HCT116 (cell line): ENCODE measurements around the gene SSU72. TPM values are rescaled to one million over a fixed set of nuclear protein-coding genes. Genes with fewer than 3 reads are reported as not detected.
A peak's percentile ranks its signal among the peaks of the same experiment; 100 is the strongest.

Experiments
- ATAC-seq: fragments of 200-7000 bp; cut with Tn5 transposase; 2 replicates; pipeline ENCODE4 v1.9.1; 2020; ENCODE audit warnings: mild to moderate bottlenecking, moderate library complexity
- BruUV-seq: library from RNA; stranded (reverse); fragments of 400-500 nt; replicated peaks from 2 replicates; lab custom pipeline; 2021; lab: Mats Ljungman, UMichigan
- CTCF ChIA-PET: fragments of 300-600 bp; sonication (Branson Sonifier 250); formaldehyde crosslinking; loops from one replicate; lab custom pipeline; 2021; ENCODE audit warnings: antibody characterized with exemption; lab: Charles Lee
- POLR2A ChIA-PET: fragments of 300-600, 350-600 bp; sonication (Branson Sonifier 250); formaldehyde crosslinking; loops from one replicate; lab custom pipeline; 2021; ENCODE audit warnings: antibody characterized with exemption; lab: Charles Lee
- RAD21 ChIA-PET, 2 experiments: fragments of 300-600 bp; sonication (Branson Sonifier 250); formaldehyde crosslinking; loops; one replicate each; lab custom pipeline; 2023; ENCODE audit warnings: low total read pairs in 2 of 2; ENCODE audit not compliant: uncharacterized antibody in 2 of 2, unreplicated experiment in 2 of 2, low non-redundant PET in 1 of 2; lab: Charles Lee
- DNase-seq: peaks from one replicate; pipeline ENCODE4 v3.0.0-alpha.2; 2010; ENCODE audit warnings: low read depth, low spot score
- H2AFZ ChIP-seq: fragments of 200-600 bp; shearing (Covaris generic), sonication (generic); 2 replicates; pipeline ENCODE4 v1.6.1; 2017; ENCODE audit warnings: low read depth, mixed run types, mixed read lengths, antibody characterized with exemption, low read length; ENCODE audit not compliant: poor library complexity, severe bottlenecking
- H3K27ac ChIP-seq: 2 replicates; pipeline ENCODE4 v1.5.1; 2012; ENCODE audit warnings: low read depth, low read length
- H3K27me3 ChIP-seq: fragments of 200-600 bp; sonication (generic); 2 replicates; pipeline ENCODE4 v1.6.1; 2016; ENCODE audit warnings: mixed run types, low read length, mixed read lengths; ENCODE audit not compliant: insufficient read depth
- H3K36me3 ChIP-seq, 2 experiments: fragments of 200-500 bp in 1 of 2; fragments of 200-600 bp in 1 of 2; sonication (Bioruptor generic) in 1 of 2; sonication (generic) in 1 of 2; 2 replicates each; pipeline versions ENCODE4 v1.5.1 to v1.6.1; 2014 to 2016; ENCODE audit warnings: low read length in 2 of 2, inconsistent platforms in 1 of 2, mixed read lengths in 1 of 2, mixed run types in 1 of 2; ENCODE audit not compliant: insufficient read depth in 2 of 2, control insufficient read depth in 1 of 2
- H3K4me1 ChIP-seq, 2 experiments: fragments of 200-600 bp in 1 of 2; sonication (generic) in 1 of 2; 2 replicates each; pipeline versions ENCODE4 v1.5.1 to v1.6.1; 2012 to 2017; ENCODE audit warnings: low read length in 2 of 2, inconsistent platforms in 1 of 2, mild to moderate bottlenecking in 1 of 2, mixed read lengths in 1 of 2, mixed run types in 1 of 2, moderate library complexity in 1 of 2; ENCODE audit not compliant: insufficient read depth in 2 of 2, control insufficient read depth in 1 of 2
- H3K4me2 ChIP-seq: fragments of 200-600 bp; sonication (generic); 2 replicates; pipeline ENCODE4 v1.6.1; 2017; ENCODE audit warnings: mixed run types, low read length, mixed read lengths
- H3K4me3 ChIP-seq, 2 experiments: fragments of 200-600 bp in 1 of 2; sonication (generic) in 1 of 2; replicated peaks in 1 of 2; 2 replicates each; pipeline ENCODE4 v1.5.1; 2011 to 2016; ENCODE audit warnings: low read length in 2 of 2, control low read depth in 1 of 2, low read depth in 1 of 2, mild to moderate bottlenecking in 1 of 2, mixed read lengths in 1 of 2, mixed run types in 1 of 2
- H3K79me2 ChIP-seq: fragments of 200-600 bp; sonication (generic); 2 replicates; pipeline ENCODE4 v1.6.1; 2017; ENCODE audit warnings: mild to moderate bottlenecking, mixed run types, low read length, moderate library complexity, mixed read lengths; ENCODE audit not compliant: insufficient read depth
- H3K9ac ChIP-seq: fragments of 200-600 bp; sonication (generic); 2 replicates; pipeline ENCODE4 v1.6.1; 2016; ENCODE audit warnings: low read length, mixed read lengths
- H3K9me2 ChIP-seq: fragments of 200-600 bp; sonication (generic), shearing (Covaris generic); 2 replicates; pipeline ENCODE4 v1.6.1; 2017; ENCODE audit warnings: mixed run types, mild to moderate bottlenecking, moderate library complexity; ENCODE audit not compliant: insufficient read depth
- H3K9me3 ChIP-seq, 2 experiments: fragments of 200-500 bp in 1 of 2; fragments of 200-600 bp in 1 of 2; sonication (Bioruptor generic) in 1 of 2; sonication (generic) in 1 of 2; 2 replicates each; pipeline ENCODE4 v1.6.1; 2014 to 2017; ENCODE audit warnings: low read length in 2 of 2, mixed read lengths in 2 of 2, inconsistent platforms in 1 of 2, low read depth in 1 of 2, mild to moderate bottlenecking in 1 of 2, mixed run types in 1 of 2, moderate library complexity in 1 of 2; ENCODE audit not compliant: control insufficient read depth in 1 of 2, insufficient read depth in 1 of 2
- H4K20me1 ChIP-seq: fragments of 200-600 bp; sonication (generic), shearing (Covaris generic); 2 replicates; pipeline ENCODE4 v1.6.1; 2017; ENCODE audit warnings: mixed run types, mild to moderate bottlenecking, moderate library complexity; ENCODE audit not compliant: insufficient read depth
- CEBPB ChIP-seq: IDR thresholded peaks from 2 replicates; pipeline ENCODE4 v1.6.1; 2012; ENCODE audit warnings: low read depth
- EZH2 ChIP-seq: fragments of 200-600 bp; sonication (generic); IDR thresholded peaks from 2 replicates; pipeline ENCODE4 v1.6.1; 2017; ENCODE audit warnings: antibody characterized with exemption, mixed run types
- EZH2phosphoT487 ChIP-seq: fragments of 200-600 bp; IDR thresholded peaks from 2 replicates; pipeline ENCODE4 v1.6.1; 2018; ENCODE audit warnings: antibody characterized with exemption, borderline replicate concordance
- POLR2AphosphoS5 ChIP-seq: IDR thresholded peaks from 2 replicates; pipeline ENCODE4 v1.6.1; 2011; ENCODE audit warnings: mild to moderate bottlenecking, low read depth, low read length, moderate library complexity
- SP1 ChIP-seq: IDR thresholded peaks from 2 replicates; pipeline ENCODE4 v1.6.1; 2012; ENCODE audit warnings: low read depth
- YY1 ChIP-seq: IDR thresholded peaks from 2 replicates; pipeline ENCODE4 v1.6.1; 2011; ENCODE audit warnings: low read length, low read depth, moderate library complexity, mild to moderate bottlenecking; ENCODE audit not compliant: insufficient replicate concordance; ENCODE audit errors: extremely low read depth
- ZFX ChIP-seq: fragments of 450-650 bp; IDR thresholded peaks from 2 replicates; pipeline ENCODE4 v1.6.1; 2017
- intact Hi-C: fragments of 100-400 bp; cut with micrococcal nuclease; formaldehyde crosslinking; loops from 2 replicates; pipeline ENCODE4 v1.10.0; 2022
- total RNA-seq: library from RNA; stranded (reverse); gene quantifications from one replicate; pipeline ENCODE4 v1.2.1, GENCODE V29; 2021; ENCODE audit not compliant: unreplicated experiment
- TF ChIP-seq, protein P1 (sequence below): IDR thresholded peaks from 2 replicates; pipeline ENCODE4 v1.6.1; 2011; ENCODE audit warnings: mild to moderate bottlenecking, low read length, moderate library complexity; ENCODE audit not compliant: insufficient replicate concordance; ENCODE audit errors: extremely low read depth
- TF ChIP-seq, protein P2 (sequence below): IDR thresholded peaks from 2 replicates; pipeline ENCODE4 v1.6.1; 2012
- TF ChIP-seq, protein P3 (sequence below): IDR thresholded peaks from 2 replicates; pipeline ENCODE4 v1.6.1; 2012

The SSU72 gene
- total RNA-seq, 1 experiment from 2014 or later, result 134 TPM

DNA sequence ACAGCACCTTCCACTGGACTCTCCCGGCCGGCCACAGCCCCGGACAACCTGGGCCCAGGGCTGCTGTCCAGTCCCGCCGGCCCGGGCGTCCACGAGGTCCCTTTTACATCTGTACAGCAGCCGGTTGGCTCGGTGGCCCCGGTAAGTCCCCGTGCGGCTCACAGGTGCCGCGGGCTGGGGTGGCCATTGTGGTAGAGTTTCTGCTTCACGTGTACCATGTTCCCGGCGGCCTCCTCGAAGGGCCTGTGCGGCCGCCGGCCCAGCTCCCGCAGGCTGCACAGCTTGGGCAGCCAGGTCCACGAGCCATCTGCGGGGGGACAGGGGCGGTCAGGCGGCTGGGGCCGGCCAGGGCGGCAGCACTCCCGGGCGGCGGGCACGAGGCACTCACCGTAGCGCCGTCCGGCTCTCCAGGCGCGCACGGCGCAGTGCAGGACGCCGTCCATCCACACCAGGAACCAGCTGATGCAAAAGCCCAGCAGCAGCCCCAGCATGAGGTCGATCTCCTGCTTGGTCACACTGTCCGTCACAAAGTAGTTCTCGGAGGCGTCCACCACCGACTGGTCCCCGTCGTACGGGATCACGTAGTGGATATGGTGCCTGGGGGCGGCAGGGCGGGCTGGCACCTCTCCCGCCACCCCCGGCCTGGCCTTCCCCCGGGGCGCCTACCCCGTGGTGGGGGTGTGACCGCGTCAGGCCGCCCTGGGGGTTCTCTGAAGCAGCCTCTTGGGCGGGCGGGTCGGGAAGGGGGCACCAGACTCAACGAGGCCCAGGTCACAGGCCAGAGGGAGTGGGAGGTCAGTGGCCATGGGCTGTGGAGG, 39.3 kb downstream of the SSU72 start:
- Histone ChIP-seq H3K9ac (no peak overlapping the region), H2AFZ (no peak overlapping the region), H3K36me3 (peaks cover 0 to 6% of the 10 kb centered on the region in 2 experiments; a peak in 1 of 4 replicates), H3K27me3 (no peaks in the 10 kb centered on the region), H3K27ac (no peak overlapping the region), H3K4me2 (no peak overlapping the region), H3K4me3 (no peak overlapping the region), H4K20me1 (no peaks in the 10 kb centered on the region), H3K4me1 (no peaks in the 10 kb centered on the region), H3K9me3 (no peaks in the 10 kb centered on the region), H3K9me2 (no peaks in the 10 kb centered on the region), H3K79me2 (no peaks in the 10 kb centered on the region)
- CTCF ChIA-PET, result no interaction called here
- no peak for DNase-seq
- no peak for TF ChIP-seq ZFX
- no TSS peak for BruUV-seq
- POLR2A ChIA-PET, result no interaction called here
- intact Hi-C loops, result no loop called here
- peak; percentile 12; the same call in 1 of the 2 replicates for ATAC-seq
- RAD21 ChIA-PET, result no interaction called here

DNA sequence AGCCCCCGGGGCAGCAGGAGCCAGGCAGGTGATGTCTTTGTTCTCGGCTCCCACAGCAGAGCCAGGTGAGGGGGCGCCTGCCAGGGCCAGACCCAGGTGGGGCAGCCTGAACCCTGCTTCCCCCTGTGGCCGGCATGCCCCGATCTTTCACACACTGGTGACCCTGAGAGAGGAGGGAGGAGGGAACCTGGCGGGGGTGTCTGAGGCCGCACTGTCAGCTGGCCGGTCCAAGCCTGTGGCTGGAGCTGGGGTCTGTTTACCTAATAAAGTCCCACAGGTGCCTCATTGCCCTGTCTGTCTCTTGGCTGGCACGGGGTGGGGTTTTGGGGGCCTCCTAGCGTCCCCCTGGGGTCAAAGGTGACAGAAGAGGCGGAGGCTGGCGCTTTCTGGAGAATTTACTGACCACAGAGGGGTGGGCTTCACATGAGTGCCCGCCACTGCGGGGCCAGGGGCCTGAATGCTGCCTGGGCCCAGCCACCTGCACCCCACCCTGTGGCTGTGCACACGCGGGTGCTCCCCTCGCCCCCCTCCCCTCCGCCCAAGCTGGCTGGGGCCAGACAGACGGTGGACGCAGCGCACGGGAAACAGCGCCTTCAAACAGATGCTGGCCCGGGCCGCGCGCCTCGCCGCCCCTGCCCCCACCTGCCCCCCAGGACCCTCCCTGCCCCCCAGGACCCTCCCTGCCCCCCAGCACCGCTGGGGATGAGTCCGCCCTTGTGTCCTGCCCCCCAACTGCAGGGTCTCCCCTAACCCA, 40.1 kb downstream of the SSU72 start:
- RAD21 ChIA-PET, result no interaction called here
- no peak overlapping the region for H3K9ac ChIP-seq
- no peaks in the 10 kb centered on the region for H3K27me3 ChIP-seq
- no peaks in the 10 kb centered on the region for H3K9me2 ChIP-seq
- ATAC-seq (peak; percentile 18; the same call in 1 of the 2 replicates), DNase-seq (no peak)
- intact Hi-C loops, result no loop called here
- no peaks in the 10 kb centered on the region for H3K79me2 ChIP-seq
- no peak overlapping the region for H2AFZ ChIP-seq
- no TSS peak for BruUV-seq
- no peak for TF ChIP-seq YY1
- TF ChIP-seq CEBPB, result no peak
- TF ChIP-seq, protein P1, sequence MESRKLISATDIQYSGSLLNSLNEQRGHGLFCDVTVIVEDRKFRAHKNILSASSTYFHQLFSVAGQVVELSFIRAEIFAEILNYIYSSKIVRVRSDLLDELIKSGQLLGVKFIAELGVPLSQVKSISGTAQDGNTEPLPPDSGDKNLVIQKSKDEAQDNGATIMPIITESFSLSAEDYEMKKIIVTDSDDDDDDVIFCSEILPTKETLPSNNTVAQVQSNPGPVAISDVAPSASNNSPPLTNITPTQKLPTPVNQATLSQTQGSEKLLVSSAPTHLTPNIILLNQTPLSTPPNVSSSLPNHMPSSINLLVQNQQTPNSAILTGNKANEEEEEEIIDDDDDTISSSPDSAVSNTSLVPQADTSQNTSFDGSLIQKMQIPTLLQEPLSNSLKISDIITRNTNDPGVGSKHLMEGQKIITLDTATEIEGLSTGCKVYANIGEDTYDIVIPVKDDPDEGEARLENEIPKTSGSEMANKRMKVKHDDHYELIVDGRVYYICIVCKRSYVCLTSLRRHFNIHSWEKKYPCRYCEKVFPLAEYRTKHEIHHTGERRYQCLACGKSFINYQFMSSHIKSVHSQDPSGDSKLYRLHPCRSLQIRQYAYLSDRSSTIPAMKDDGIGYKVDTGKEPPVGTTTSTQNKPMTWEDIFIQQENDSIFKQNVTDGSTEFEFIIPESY, result no peak
- no peak for TF ChIP-seq EZH2phosphoT487
- no peak for TF ChIP-seq EZH2
- TF ChIP-seq, protein P2, sequence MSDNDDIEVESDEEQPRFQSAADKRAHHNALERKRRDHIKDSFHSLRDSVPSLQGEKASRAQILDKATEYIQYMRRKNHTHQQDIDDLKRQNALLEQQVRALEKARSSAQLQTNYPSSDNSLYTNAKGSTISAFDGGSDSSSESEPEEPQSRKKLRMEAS, result no peak
- no peak for TF ChIP-seq POLR2AphosphoS5
- no peak for TF ChIP-seq SP1
- TF ChIP-seq, protein P3, sequence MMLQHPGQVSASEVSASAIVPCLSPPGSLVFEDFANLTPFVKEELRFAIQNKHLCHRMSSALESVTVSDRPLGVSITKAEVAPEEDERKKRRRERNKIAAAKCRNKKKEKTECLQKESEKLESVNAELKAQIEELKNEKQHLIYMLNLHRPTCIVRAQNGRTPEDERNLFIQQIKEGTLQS, result no peak
- no peak overlapping the region for H3K4me3 ChIP-seq
- no peaks in the 10 kb centered on the region for H3K4me1 ChIP-seq
- H3K27ac ChIP-seq, result no peak overlapping the region
- no peaks in the 10 kb centered on the region; a peak in 1 of 4 replicates for H3K9me3 ChIP-seq
- H4K20me1 ChIP-seq, result no peaks in the 10 kb centered on the region
- peaks cover 0 to 13% of the 10 kb centered on the region in 2 experiments; a peak in 2 of 4 replicates for H3K36me3 ChIP-seq
- POLR2A ChIA-PET, result no interaction called here
- CTCF ChIA-PET, result no interaction called here
- no peak overlapping the region for H3K4me2 ChIP-seq
